Muscle layer of colon (tissue), 2 donors: Measurements from ENCODE around the gene CLEC3B.

Experiments used
- H3K27ac ChIP-seq: one replicate; pipeline ENCODE4 v1.7.0; 2013; ENCODE audit warnings: low read depth, mild to moderate bottlenecking, low read length, moderate library complexity
- H3K27me3 ChIP-seq, 2 donors: one replicate each; pipeline ENCODE4 v1.7.0; 2013; ENCODE audit warnings: low read length in 2 of 2, mild to moderate bottlenecking in 2 of 2; ENCODE audit not compliant: insufficient read depth in 2 of 2, control insufficient read depth in 1 of 2
- H3K36me3 ChIP-seq: one replicate; pipeline ENCODE4 v1.7.0; 2013; ENCODE audit warnings: mild to moderate bottlenecking, low read length; ENCODE audit not compliant: insufficient read depth
- H3K4me1 ChIP-seq: one replicate; pipeline ENCODE4 v1.7.0; 2013; ENCODE audit warnings: mild to moderate bottlenecking, low read length; ENCODE audit not compliant: insufficient read depth
- H3K4me3 ChIP-seq, 2 donors: one replicate each; pipeline ENCODE4 v1.7.0; 2013; ENCODE audit warnings: low read length in 2 of 2, low read depth in 1 of 2, mild to moderate bottlenecking in 1 of 2, moderate library complexity in 1 of 2
- H3K9ac ChIP-seq: one replicate; pipeline ENCODE4 v1.7.0; 2013; ENCODE audit warnings: low read length
- H3K9me3 ChIP-seq: one replicate; pipeline ENCODE4 v1.7.0; 2013; ENCODE audit warnings: mild to moderate bottlenecking, low read length
- donor health status: abdominal sarcoma.
- donor health status: Adenocarcinoma of cecum.

The CLEC3B gene

DNA sequence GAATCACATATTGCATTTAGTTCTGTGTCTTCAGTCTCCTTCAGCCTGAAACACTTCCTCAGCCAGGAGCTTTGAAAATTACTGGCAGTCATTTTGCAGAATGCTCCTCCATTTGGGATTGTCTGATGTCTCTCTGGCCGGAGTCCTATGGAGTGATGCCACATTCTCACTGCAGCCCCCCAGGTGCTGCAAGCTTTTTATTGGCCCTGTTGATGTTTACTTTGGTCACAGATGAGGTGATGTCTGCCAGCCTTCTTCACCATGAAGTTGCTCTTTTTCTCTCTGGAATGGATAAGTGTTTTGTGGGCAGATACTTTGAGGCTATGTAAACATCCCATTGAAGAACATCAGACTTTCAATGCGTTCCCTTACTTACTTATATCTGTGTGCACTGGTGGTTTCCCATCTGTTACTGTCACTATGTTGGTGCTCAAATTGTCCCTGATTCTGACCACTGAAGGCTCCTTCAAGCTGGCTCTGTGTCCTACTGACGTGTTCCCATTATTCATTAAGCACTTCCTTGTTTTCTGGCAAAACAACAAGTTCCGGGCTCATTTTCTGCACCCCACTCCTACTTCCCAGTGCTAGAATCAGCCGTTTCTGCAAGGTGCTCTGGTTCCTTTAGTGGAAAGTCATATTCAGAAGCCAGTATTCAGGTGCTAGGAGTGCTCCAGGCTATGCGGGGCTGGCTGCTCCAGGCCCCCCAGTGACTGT, 1.4 kb upstream of the CLEC3B start:
- Histone ChIP-seq H3K27ac (peak overlapping the region; percentile 68), H3K36me3 (no peaks in the 10 kb centered on the region), H3K27me3 (no peaks in the 10 kb centered on the region), H3K4me1 (peaks cover 38% of the 10 kb centered on the region), H3K4me3 (no peak overlapping the region), H3K9me3 (no peaks in the 10 kb centered on the region), H3K9ac (no peak overlapping the region)

GRCh38 chr3:45026957-45027356, 854 bp downstream of the CLEC3B start:
- peaks cover 41% of the 10 kb centered on the region for H3K4me1 ChIP-seq

DNA sequence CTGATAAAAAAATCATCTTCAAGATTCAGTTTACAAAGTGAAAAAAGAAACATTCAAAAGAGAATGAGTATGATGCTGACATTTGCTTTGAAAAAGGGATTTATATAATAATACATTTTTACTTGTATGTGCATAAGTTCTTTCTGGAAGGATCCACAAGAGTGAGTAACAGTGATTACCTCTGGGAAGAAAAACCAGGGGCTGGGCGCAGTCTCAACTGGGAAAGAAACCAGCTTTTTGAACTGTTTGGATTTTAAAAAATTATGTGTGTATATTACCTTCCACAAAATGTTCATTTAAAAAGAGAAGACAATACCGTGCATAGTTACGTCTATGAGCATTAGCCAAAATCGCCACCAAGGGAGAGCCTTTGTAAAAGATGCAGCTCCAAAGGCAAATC, 1.3 kb downstream of the CLEC3B start:
- no peaks in the 10 kb centered on the region for H3K9me3 ChIP-seq
- no peak overlapping the region for H3K4me3 ChIP-seq
- H3K4me1 ChIP-seq, result peaks cover 41% of the 10 kb centered on the region
- H3K9ac ChIP-seq, result no peak overlapping the region
- no peaks in the 10 kb centered on the region for H3K27me3 ChIP-seq
- peak overlapping the region; percentile 35 for H3K27ac ChIP-seq
- H3K36me3 ChIP-seq, result peaks cover 9% of the 10 kb centered on the region

More at GRCh38 chr3:45026957-45027356, 854 bp downstream of the CLEC3B start:
- no peaks in the 10 kb centered on the region for H3K9me3 ChIP-seq
- peak overlapping the region in 1 of 2 donors; percentile 49 for H3K4me3 ChIP-seq
- peak overlapping the region; percentile 35 for H3K27ac ChIP-seq
- no peak overlapping the region for H3K9ac ChIP-seq
- H3K27me3 ChIP-seq, result no peaks in the 10 kb centered on the region
- peaks cover 9% of the 10 kb centered on the region for H3K36me3 ChIP-seq

GRCh38 chr3:45029216-45029615, 3.1 kb downstream of the CLEC3B start:
- Histone ChIP-seq H3K27ac (no peak overlapping the region), H3K4me3 (no peak overlapping the region), H3K4me1 (peaks cover 43% of the 10 kb centered on the region), H3K36me3 (peaks cover 13% of the 10 kb centered on the region), H3K27me3 (no peaks in the 10 kb centered on the region), H3K9me3 (no peaks in the 10 kb centered on the region), H3K9ac (no peak overlapping the region)

DNA sequence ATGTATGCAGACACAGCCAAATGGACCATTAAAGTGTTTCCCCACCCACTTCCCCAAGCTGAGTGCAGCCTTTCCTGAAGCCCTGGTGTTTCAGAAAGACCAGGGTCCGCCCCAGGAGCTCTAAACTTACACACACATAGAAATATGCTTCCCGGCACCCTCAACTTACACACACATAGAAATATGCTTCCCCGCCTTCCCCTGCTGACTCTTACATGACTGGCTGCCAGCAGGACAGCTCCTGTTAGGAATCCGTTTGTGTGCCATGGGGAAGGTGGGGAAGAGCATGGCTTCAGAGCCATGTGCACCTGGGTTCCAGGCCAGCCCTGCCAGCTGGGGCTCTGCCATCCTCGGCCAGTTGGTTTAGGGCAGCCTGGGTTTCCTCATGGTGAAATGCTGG, 3.6 kb downstream of the CLEC3B start:
- H3K4me1 ChIP-seq, result peaks cover 42% of the 10 kb centered on the region
- peaks cover 13% of the 10 kb centered on the region for H3K36me3 ChIP-seq
- H3K27me3 ChIP-seq, result no peaks in the 10 kb centered on the region
- no peak overlapping the region for H3K9ac ChIP-seq
- no peak overlapping the region for H3K4me3 ChIP-seq
- H3K9me3 ChIP-seq, result no peaks in the 10 kb centered on the region
- no peak overlapping the region for H3K27ac ChIP-seq

DNA sequence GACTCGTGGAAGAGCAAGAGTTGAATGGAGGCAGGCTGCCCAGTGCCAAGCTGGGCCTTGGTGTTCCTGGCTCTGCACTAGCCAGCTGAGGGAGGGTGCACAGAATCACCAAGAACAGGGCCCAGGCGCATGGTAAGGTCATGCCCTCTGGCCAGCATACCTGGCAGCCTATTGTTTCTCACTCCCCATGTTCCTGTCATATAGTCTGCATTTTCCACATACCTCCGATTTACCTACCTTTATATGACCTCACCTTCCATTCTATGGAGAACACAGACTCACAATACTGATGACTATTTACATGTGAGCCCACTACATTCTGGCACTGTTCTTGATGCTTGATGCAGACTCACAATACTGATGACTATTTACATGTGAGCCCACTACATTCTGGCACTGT, 5.4 kb downstream of the CLEC3B start:
- H3K27me3 ChIP-seq, result no peaks in the 10 kb centered on the region
- no peak overlapping the region for H3K4me3 ChIP-seq
- H3K36me3 ChIP-seq, result peaks cover 13% of the 10 kb centered on the region
- no peaks in the 10 kb centered on the region for H3K9me3 ChIP-seq
- no peak overlapping the region for H3K27ac ChIP-seq
- H3K9ac ChIP-seq, result no peak overlapping the region
- peaks cover 38% of the 10 kb centered on the region for H3K4me1 ChIP-seq

DNA sequence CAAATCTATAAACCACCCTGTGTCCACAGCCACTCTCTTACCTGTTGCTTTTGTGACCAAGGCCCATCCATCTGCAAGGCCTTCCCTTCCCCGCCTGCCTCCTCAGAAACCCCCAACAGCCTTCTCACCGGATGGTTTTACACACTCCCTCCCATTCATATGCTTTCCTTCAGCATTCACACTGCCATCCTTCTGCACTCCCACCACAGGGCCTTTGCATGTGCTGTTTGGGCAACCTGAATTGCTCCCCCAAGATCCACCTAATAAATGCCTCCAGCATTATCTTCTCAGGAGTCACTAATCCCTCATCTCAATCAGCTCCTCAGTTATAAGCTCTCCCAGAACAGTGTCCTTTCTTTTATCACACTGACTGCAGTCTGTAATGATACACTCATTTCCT, 6.0 kb downstream of the CLEC3B start:
- no peak overlapping the region for H3K27ac ChIP-seq
- no peaks in the 10 kb centered on the region for H3K9me3 ChIP-seq
- H3K9ac ChIP-seq, result no peak overlapping the region
- H3K27me3 ChIP-seq, result no peaks in the 10 kb centered on the region
- H3K4me3 ChIP-seq, result no peak overlapping the region
- peaks cover 38% of the 10 kb centered on the region for H3K4me1 ChIP-seq
- H3K36me3 ChIP-seq, result peaks cover 13% of the 10 kb centered on the region

- peaks cover 44% of the 10 kb centered on the region for H3K4me1 ChIP-seq
- no peaks in the 10 kb centered on the region for H3K27me3 ChIP-seq
- no peak overlapping the region for H3K9ac ChIP-seq
- no peak overlapping the region for H3K4me3 ChIP-seq
- no peak overlapping the region for H3K27ac ChIP-seq
- H3K9me3 ChIP-seq, result no peaks in the 10 kb centered on the region
- H3K36me3 ChIP-seq, result peaks cover 13% of the 10 kb centered on the region
Observed at GRCh38 chr3:45033791-45034190, 7.7 kb downstream of the CLEC3B start.

GRCh38 chr3:45034612-45035252, 8.6 kb downstream of the CLEC3B start:
- no peaks in the 10 kb centered on the region for H3K27me3 ChIP-seq
- no peaks in the 10 kb centered on the region for H3K9me3 ChIP-seq
- peaks cover 37% of the 10 kb centered on the region for H3K4me1 ChIP-seq
- H3K36me3 ChIP-seq, result peaks cover 13% of the 10 kb centered on the region
- no peak overlapping the region for H3K4me3 ChIP-seq
- no peak overlapping the region for H3K9ac ChIP-seq
- peak overlapping the region; percentile 17 for H3K27ac ChIP-seq

DNA sequence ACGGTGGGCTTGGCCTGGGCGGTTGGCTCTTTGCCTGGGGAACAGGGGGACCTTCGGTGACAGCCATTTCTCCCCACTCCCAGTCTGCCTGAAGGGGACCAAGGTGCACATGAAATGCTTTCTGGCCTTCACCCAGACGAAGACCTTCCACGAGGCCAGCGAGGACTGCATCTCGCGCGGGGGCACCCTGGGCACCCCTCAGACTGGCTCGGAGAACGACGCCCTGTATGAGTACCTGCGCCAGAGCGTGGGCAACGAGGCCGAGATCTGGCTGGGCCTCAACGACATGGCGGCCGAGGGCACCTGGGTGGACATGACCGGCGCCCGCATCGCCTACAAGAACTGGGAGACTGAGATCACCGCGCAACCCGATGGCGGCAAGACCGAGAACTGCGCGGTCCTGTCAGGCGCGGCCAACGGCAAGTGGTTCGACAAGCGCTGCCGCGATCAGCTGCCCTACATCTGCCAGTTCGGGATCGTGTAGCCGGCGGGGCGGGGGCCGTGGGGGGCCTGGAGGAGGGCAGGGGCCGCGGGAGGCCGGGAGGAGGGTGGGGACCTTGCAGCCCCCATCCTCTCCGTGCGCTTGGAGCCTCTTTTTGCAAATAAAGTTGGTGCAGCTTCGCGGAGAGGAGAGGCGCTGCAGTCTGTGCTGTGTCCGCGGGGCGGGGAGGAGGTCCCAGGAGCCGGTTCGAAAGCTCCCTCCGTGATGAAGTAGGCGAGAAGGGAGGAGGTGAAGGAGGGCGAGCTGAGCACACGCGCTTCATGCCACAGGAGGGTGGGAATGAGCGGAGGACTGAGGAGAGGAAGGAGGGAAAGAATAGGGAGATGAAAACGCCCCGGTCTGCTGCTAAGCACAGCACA, 9.6 kb downstream of the CLEC3B start:
- Histone ChIP-seq H3K9me3 (no peaks in the 10 kb centered on the region), H3K27me3 (no peaks in the 10 kb centered on the region), H3K36me3 (peaks cover 12% of the 10 kb centered on the region), H3K4me1 (peaks cover 34% of the 10 kb centered on the region), H3K27ac (peak overlapping the region; percentile 12), H3K4me3 (peak overlapping the region; percentile 22 to 68), H3K9ac (peak overlapping the region; percentile 47)

GRCh38 chr3:45037720-45038455, 11.8 kb downstream of the CLEC3B start:
- Histone ChIP-seq H3K36me3 (peaks cover 4% of the 10 kb centered on the region), H3K4me1 (peaks cover 45% of the 10 kb centered on the region), H3K9ac (no peak overlapping the region), H3K27ac (no peak overlapping the region), H3K27me3 (no peaks in the 10 kb centered on the region), H3K9me3 (no peaks in the 10 kb centered on the region), H3K4me3 (no peak overlapping the region)
